NCI-H748 (cell line): ENCODE measurements around the gene B9D2.
"Not testable (repeated sequence)": the region's sequence is repeated elsewhere in the genome, so short reads cannot be mapped to it uniquely, and the experiment has no call there.

Source experiments
- DNase-seq: peaks from one replicate; lab custom pipeline; 2025; ENCODE audit not compliant: unreplicated experiment; lab: John Stamatoyannopoulos, UW

B9D2 gene

DNA sequence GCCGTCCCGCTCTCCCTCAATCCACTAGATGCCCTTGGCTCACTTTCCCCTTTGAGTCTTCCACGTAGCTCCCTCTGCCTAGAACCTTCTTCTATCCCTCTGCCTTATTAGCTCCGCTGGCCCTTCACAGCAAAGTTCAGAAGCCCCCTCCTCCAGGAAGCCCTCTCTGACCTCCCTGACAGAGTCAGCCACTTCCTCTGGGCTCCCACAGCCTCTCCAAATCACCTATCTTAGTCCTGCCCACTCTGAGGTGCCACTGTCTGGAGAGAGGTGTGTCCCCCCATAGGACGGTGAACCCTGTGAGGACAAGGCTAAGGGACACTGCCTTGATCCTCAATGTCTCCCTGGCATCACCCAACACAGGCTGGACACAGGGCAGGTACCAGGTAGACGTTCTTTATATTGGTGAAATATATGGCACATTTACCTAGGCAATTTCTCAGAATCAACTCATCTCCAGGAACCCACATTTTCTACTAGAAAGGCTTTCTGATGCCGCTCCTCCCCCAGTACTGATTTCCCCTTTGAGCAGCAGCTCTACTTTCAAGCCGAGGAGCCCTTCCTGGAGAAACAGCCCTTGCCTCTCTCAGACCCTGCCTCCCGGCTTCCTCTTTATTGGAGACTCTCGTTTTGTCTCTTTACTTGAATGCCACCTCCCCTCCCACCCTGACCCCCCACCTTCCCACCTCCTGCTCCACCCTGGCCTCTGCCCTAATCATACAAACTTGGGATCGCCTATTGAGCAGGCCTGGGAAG, 6.8 kb downstream of the B9D2 start:
- no peak for DNase-seq

DNA sequence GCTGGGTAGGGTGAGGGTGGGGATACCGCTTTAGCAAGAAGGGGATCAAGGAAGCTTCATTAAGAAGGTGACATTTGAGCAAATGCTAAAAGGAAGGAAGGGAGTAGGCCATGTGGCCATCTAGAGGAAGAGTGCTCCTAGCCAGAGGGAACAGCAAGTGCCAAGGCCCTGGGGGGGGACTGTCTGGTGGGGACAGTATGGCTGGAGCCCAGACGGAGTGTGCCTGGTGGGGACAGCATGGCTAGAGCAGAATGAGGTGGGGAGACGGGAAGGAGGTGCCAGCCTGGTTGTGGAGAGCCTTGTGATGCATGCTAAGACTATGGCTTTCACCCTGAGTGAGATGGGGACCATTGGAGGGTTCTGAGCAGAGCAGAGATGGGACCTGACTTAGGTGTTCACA, 8.1 kb downstream of the B9D2 start:
- no peak for DNase-seq

DNA sequence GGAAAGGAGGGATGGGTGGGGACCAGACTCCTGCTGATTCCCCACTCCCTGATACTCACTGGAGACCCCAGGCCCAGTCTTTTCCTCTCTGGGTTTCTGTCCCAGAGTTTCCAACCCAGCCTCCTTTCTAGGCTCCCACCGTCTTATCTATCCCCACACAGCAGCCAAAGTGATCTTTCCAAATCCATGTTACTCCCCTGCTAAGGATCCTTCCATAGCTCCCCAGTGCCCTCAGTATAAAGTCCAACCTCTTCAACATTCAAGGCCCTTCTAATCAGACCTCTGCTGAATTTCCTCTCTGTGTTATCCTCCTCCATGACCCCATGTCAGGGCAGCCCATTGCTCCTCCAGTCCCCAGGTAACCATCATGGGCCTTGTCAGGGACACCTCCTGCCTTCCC, 8.9 kb downstream of the B9D2 start:
- DNase-seq: no peak

DNA sequence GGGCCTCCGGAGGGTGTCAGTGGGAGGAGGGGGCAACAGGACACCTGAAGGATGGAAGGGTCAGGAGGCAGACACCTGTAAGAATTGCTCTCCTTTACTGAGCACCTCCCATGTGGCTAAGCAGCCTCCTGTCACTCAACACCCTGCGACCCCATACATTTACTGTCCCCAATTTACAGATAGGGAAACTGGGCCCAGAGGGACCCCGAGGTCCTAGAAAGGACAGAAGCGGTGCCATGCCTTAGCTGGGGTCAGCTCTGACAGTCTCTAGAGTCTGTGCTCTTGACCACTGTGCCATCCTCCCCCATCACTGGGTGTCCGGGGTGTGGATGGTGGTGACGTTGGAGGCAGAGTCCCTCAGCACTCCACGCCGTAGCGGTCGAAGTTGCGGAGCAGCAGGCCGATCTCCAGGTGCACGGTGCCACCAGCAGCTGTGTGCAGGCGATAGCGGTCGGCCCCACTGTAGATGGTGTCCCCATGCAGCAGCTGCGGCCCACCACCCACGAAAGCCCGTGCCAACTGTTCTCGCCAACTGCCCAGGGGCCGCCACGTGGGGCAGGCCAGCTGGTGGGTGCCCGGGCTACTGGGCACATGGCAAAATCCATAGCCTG, 9.5 kb downstream of the B9D2 start:
- no peak for DNase-seq

DNA sequence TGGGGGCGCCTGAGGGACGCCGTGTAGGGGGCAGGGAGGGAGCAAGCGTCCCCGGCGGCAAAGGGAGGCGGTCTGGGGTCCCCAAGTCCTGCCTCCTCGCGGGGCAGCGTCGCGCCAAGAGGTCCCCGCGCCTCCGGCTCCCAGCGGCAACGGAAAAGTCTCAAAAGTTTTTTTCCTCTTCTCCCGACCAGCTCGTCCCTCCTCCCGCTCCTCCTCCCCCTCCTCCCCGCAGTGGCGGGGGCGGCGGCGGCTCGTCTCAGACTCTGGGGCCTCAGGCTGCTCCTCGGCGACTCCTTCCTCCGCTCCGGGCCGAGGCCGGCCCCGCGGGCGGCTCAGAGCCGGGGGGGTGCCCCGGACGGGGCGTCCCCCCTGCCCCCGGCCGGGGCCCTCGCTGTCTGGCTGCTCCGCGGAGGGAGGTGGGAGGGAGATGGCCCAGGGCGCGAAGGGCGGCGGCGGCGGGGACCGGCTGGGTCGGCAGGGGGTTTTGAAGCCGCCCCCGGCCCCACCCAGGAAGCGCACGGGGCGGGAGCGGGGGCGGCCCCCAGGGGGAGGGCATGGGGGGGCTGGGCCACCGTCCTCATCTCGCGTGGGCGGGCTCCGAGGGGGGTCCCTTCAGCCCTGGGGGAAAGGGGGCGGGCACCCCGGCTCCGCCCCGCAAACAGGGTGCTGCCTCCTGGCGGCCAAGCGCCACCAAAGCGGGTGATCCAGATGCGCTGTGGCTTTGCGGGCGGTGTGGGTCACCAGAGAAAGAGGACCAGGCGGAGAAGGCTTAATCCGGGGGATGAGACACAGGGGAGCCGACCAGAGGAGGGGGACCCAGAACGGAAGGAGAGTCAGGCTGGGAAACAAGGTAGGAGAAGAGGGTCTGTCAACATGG, 10.2 kb downstream of the B9D2 start, which contains the start of gene TGFB1:
Gene TGFB1, minus strand, starts transcription at position 457 of the 877 bp plus-strand sequence. CDS start 878 bp downstream, outside the sequence.
- peak; percentile 67 for DNase-seq

DNA sequence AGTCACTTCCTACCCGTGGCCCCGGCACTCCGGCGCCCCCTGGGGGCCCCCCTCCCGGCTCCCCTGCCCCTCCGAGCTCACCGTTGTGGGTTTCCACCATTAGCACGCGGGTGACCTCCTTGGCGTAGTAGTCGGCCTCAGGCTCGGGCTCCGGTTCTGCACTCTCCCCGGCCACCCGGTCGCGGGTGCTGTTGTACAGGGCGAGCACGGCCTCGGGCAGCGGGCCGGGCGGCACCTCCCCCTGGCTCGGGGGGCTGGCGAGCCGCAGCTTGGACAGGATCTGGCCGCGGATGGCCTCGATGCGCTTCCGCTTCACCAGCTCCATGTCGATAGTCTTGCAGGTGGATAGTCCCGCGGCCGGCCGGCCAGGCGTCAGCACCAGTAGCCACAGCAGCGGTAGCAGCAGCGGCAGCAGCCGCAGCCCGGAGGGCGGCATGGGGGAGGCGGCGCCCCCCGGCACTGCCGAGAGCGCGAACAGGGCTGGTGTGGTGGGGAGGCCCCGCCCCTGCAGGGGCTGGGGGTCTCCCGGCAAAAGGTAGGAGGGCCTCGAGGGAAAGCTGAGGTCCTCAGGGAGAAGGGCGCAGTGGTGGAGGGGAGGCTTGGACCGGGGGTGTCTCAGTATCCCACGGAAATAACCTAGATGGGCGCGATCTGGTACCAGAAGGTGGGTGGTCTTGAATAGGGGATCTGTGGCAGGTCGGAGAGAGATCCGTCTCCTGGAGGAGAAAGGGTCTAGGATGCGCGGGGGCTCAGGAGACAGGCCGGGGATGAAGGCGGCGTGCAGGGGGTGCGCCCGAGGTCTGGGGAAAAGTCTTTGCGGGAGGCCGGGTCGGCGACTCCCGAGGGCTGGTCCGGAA, 11.1 kb downstream of the B9D2 start:
- DNase-seq: peak; percentile 74

DNA sequence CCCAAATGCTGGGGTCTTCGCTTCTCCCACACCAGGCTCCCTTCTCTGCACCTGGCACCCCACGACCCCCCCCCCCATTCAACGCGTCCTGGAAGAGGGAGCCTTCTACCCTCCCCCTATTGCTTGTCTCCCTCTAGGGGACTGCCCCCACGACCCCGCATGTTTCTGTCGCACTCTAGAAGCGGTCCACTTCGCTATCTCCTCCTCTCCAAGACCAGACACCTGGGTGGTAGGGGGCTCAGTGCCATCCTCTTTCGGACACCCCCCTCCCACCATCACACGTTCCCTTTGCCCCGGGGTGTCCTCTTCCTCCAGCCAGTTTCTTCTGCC, 11.7 kb downstream of the B9D2 start:
- no peak for DNase-seq

DNA sequence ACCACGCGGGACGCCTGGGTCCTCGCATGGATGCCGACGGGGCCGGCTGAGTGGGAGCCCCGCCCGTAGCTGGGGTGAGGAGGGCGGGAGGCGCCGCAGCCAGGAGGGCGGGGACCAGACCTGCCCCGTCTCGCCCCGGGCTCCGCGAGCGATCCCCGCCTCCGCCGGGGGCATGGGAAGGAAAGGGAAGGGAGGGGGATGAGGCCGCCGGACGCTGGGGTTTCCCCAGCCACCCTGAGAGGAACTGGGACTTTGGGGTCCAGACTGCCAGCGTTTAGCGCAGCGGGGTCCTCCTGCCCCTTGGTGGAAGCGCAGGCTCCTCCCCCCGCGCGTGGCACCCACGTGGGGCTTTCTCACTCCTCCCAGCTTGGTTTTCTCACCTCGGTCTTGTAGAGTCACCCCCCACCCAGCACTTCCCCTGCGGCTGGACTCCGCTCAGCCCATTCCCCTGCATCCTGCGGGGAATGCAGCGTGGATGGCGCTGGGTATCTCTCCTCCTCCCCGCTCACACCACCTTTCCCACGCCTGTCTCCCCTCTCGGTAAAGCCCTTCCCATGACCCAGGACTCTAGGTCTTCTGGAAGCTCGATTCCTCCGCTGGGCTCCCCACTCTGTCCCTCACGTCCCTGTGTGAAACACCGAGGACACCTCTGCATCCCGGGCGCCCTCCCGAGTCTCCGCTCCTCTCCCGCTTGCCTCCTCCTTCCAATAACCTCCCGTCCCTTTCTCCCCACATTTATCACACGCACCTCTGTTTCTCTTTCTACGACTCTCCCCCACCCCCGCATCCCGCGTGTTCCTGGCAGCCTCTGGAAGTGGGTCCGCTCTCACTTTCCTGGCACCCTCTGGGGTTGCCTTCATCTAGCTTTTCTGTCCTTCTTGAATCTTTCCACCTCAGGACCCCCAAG, 12.4 kb downstream of the B9D2 start:
- peak; percentile 48 for DNase-seq

DNA sequence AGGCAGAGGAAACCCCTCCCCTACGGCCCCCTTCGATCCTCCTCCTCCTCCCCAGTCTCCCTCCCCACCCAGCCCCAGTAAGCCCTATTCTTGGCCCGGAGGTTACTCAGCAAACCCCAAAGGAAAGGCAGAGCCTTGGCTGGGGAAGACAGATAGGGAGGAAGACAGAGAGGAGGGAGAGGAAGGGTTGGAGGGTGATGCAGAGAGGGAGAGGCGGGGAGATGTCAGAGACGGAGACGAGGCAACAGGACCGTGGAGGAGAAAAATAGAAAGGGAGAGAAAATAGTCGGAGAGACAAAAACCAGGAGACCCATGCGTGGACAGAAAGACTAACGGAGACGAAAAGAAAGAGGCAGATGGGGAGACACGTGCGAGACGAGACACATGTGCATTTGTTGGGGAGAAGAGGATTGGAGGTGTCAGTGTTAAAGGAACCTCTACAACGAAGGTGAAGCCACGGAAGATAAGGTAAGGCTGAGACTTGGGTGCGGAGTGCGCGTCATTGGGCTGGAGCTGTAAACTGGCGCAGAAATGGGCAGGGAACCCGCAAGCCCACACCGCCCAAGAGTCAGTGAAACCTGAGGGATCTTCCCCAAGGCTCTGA, 13.1 kb downstream of the B9D2 start:
- DNase-seq: no peak

DNA sequence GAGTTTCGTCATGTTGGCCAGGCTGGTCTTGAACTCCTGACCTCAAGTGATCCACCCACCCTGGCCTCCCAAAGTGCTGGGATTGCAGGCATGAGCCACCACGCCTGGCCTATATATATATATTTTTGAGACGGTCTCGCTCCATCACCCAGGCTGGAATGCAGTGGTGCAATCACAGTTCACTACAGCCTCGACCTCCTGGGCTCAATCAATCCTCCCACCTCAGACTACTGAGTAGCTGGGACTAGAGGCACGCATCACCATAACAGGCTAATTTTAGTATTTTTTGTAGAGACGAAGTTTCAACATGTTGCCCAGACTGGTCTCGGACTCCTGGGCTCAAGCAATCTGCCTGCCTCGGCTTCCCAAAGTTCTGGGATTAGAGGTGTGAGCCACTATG, 17.0 kb downstream of the B9D2 start:
- DNase-seq: not testable (repeated sequence)

DNA sequence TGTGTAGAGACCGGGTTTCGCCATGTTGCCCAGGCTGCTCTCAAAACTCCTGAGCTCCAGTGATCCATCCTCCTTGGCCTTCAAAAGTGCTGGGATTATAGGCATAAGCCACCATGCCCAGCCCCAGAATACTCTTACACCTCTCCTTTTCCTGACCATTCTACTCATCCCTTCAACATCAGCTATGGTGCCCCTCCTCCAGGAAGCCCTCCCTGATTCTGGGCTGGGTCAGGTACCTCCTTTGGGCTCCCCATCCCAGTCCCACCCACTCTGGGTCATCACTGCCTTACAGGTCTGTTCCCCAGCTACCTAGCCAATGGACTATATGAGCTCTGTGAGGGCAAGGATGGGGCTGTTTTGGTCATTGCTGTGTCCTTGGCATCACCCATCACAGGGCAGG, 19.8 kb downstream of the B9D2 start:
- no peak for DNase-seq

DNA sequence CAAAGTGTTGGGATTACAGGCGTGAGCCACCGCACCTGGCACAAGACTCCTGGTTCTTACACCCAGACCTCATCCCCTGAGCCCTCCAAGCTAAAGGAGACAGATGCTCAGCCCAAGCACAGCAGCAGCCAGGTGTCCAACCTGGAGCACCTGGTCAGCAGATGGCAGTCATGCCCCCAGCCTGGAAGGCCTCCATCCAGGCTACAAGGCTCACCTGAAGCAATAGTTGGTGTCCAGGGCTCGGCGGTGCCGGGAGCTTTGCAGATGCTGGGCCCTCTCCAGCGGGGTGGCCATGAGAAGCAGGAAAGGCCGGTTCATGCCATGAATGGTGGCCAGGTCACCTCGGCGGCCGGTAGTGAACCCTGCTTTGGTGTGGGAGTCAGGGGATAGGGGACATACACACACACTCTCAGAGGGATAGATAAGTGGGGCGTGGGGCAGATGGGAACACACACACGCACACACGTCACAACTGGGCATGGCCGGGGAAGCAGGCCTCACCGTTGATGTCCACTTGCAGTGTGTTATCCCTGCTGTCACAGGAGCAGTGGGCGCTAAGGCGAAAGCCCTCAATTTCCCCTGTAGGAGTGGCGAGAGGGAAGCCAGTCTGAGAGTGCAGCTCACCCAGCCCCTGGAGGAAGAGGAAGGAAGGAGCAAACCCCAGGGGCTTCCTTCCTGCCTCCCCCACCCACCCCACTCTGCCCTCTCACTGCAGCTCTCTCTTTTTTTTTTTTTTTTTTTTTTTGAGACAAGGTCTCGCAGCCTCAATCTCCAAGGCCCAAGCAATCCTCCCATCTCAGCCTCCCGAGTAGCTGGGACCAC, 22.1 kb downstream of the B9D2 start:
- DNase-seq: no peak

DNA sequence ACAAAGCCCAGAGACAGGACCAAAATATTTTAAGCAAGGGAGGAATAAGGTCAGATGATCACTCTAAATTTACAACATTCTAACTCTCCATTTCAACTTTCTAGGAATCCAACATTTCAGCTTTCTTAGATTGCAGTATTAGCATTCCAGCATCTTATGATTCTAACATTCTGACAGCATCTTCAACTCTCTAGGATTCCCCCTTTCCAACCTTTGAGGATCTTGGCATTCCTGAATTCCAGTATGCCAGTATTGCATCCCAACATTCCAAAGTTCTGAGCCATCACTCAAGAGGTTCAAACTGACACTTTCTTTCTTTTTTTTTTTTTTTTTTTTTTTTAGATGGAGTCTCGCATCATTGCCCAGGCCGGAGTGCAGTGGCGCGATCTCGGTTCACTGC, 24.0 kb downstream of the B9D2 start:
- DNase-seq: no peak

DNA sequence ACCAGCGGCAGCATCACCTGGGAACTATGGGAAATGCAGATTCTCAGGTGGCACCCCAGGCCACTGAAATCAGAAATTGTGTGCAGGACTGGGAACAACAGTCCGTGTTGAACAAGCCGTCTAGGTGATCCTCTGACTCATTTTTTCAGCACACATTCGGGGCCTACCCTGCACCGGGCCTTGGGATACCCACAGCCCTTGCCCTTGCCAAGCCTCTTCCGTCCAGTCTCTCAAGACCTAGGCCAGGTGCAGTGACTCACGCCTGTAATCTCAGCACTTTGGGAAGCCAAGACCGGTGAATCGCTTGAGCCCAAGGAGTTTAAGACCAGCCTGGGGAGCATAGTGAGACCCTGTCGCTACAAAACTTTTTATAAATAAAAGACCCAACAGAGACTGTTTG, 28.5 kb downstream of the B9D2 start:
- DNase-seq: no peak

DNA sequence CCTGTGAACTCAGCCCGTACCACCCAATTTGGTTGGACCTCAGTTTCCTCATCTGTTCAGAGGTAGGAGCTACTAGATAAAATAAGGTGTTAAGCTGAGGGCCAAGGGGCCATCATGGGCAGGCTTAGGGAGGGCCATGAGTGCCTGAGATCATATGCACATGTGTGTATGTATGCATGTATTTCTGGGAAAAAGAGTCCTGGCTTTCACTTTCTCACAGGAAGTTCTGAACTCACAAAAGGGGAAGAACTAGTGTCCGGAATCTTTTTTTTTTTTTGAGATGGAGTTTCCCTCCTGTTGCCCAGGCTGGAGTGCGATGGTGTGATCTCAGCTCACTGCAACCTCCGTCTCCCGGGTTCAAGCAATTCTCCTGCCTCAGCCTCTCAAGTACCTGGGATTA, 29.2 kb downstream of the B9D2 start:
- DNase-seq: no peak

DNA sequence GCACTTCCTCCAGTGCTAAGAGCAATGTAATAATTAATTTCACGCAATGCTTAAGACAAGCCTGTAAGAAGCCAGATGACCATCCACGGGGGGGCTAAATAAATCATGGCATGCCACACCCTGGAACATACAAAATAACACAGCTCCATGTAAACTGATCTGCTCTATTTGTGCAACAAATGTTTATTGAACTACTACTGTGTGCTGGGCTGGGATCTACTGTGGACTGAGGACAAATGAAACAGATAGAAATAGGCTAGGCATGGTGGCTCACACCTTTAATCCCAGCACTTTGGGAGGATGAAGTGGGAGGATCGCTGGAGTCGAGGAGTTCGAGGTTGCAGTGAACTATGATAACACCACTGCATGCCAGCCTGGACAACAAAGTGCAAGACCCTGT, 31.5 kb downstream of the B9D2 start:
- DNase-seq: peak; percentile 25

DNA sequence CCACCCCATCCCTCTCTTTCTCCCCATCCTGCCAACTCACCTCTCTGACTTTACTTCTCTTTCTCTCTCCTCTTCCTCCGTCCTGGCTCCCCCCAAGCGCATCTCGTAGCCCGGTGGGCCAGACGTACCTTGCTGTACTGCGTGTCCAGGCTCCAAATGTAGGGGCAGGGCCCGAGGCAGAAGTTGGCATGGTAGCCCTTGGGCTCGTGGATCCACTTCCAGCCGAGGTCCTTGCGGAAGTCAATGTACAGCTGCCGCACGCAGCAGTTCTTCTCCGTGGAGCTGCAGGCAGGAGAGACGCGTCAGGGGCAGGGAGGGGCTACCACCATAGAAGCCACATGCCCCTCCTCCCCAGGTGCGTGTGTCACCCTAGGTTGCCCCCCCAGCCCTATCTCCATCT, 31.9 kb downstream of the B9D2 start:
- no peak for DNase-seq

DNA sequence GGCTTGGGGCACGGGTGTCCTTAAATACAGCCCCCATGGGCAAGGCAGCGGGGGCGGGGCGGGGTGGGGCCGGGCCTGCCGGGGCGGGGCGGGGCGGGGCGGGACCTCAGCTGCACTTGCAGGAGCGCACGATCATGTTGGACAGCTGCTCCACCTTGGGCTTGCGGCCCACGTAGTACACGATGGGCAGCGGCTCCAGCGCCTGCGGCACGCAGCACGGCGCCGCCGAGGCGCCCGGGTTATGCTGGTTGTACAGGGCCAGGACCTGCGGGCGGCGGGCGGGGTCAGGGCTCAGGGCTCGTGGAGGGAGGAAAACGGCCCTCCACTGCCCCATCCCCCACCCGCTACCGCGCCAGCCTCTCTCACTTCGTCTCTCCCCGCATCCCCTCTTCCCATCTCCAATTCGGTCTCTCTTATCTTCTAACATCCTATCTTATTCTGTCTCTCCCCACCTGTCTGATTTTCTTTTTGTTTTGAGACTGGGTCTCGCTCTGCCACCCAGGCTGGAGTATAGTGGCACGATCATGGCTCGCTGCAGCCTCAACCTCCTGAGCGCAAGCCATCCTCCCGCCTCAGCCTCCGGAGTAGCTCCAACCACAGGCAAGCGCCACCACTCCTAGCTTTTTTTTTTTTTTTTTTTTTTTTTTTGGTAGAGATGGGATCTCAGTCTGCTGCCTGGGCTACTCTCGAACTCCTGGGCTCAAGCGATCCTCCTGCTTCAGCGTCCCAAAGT, 32.8 kb downstream of the B9D2 start:
- DNase-seq: peak; percentile 76
